ENCODE data around the gene RNF34. TPM values are rescaled to one million over a fixed set of nuclear protein-coding genes. Genes with fewer than 3 reads are reported as not detected.

The RNF34 gene
- total RNA-seq, 1 experiment from 2014 or later, result 79.5 TPM

GRCh38 chr12:121461048-121461447 is 61.1 kb downstream of the RNF34 start:
- no peaks in the 10 kb centered on the region for H3K9me3 Mint-ChIP-seq (ENCODE audit: low read depth, unreplicated experiment)
- no peak overlapping the region for H3K4me3 Mint-ChIP-seq (ENCODE audit: low read depth, unreplicated experiment)
- TF ChIP-seq CTCF (IDR thresholded peaks at IDR 0.05; ENCODE audit: unreplicated experiment), result no peak
- H3K4me1 Mint-ChIP-seq (ENCODE audit: low read depth, unreplicated experiment), result peaks cover 8% of the 10 kb centered on the region
- peaks cover 7% of the 10 kb centered on the region for H3K36me3 Mint-ChIP-seq (ENCODE audit: insufficient read depth, unreplicated experiment)
- CTCF ChIA-PET, result no interaction called here
- no TSS peak for BruUV-seq (replicated peaks)
- no peaks in the 10 kb centered on the region for H3K27me3 Mint-ChIP-seq (ENCODE audit: unreplicated experiment)
- intact Hi-C loops (cut with micrococcal nuclease; ENCODE audit: unreplicated experiment), result no loop called here
- no peak for DNase-seq
- no peak overlapping the region for H3K27ac Mint-ChIP-seq (ENCODE audit: unreplicated experiment)

DNA sequence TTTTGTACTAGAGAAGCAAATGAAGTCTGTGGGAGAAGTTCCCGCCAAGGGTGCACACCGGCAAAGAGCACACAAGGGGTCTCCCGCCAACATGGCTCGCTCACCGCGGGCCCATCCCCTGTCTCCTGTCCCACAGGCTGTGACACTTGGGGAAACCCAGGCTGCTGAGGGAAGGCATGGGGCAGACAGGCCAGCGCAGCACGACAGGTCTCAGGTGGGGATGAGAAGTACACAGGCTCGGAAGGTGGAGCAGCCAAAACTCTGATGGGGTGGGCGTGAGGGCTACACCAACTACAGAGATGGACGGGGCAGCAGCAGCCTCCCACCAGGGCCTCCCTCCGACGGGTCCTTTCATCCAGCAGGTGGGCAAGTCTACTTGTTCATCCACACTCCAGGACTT is 64.4 kb downstream of the RNF34 start:
- Mint-ChIP-seq H3K27ac (ENCODE audit: unreplicated experiment) (no peak overlapping the region), H3K9me3 (ENCODE audit: low read depth, unreplicated experiment) (no peaks in the 10 kb centered on the region), H3K4me1 (ENCODE audit: low read depth, unreplicated experiment) (peaks cover 11% of the 10 kb centered on the region), H3K36me3 (ENCODE audit: insufficient read depth, unreplicated experiment) (peaks cover 11% of the 10 kb centered on the region), H3K4me3 (ENCODE audit: low read depth, unreplicated experiment) (no peak overlapping the region), H3K27me3 (ENCODE audit: unreplicated experiment) (no peaks in the 10 kb centered on the region)
- DNase-seq, result no peak
- CTCF ChIA-PET, result no interaction called here
- no peak for TF ChIP-seq CTCF (IDR thresholded peaks at IDR 0.05; ENCODE audit: unreplicated experiment)
- intact Hi-C loops (cut with micrococcal nuclease; ENCODE audit: unreplicated experiment), result no loop called here
- no TSS peak for BruUV-seq (replicated peaks)

DNA sequence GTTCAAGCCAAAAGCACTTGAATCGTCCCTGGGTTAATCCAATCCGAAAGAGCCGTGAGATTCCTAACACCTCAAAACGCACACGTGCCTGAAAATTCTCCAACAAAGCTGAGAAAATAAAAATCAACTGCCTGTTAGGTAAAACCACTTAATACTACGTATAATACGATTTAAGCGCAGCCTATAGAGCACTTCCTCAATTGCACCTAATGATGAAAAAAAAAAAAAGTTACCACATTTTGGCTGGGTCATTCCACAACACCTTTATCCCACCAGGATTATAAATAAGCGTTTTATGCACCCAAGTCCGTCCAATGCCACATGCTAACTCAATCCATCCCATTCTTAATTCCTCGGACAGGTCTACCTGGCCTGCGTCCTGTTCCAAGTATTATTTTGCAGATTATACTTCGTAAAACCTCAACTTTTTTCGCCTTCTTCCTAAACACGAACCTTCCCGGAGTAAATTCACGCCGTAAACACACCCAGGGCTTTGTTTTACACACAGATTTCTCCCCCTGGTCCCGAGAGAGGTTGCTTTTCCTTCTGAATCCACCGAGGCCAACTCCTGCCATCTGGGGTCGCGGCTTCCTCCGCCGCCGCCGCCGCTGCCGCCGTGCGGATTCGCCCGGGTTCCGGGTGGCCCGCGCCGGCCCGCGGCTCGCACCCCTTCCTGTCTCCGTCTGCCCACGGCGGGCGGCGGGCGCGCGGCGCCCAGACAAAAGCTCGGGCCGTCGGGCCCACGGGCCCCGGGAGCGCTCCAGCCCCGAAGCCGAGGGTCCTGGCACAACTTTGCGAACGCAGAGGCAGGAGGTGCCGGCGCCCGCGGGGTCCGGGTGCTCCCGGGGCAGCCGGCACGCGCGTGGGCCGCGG is 66.2 kb downstream of the RNF34 start:
- Mint-ChIP-seq H3K4me1 (ENCODE audit: low read depth, unreplicated experiment) (peaks cover 11% of the 10 kb centered on the region), H3K9me3 (ENCODE audit: low read depth, unreplicated experiment) (no peaks in the 10 kb centered on the region), H3K27ac (ENCODE audit: unreplicated experiment) (peak overlapping the region; percentile 57), H3K27me3 (ENCODE audit: unreplicated experiment) (no peaks in the 10 kb centered on the region), H3K4me3 (ENCODE audit: low read depth, unreplicated experiment) (peak overlapping the region; percentile 85), H3K36me3 (ENCODE audit: insufficient read depth, unreplicated experiment) (peaks cover 11% of the 10 kb centered on the region)
- intact Hi-C loops (cut with micrococcal nuclease; ENCODE audit: unreplicated experiment), result no loop called here
- no peak for TF ChIP-seq CTCF (IDR thresholded peaks at IDR 0.05; ENCODE audit: unreplicated experiment)
- CTCF ChIA-PET, result no interaction called here
- TSS peak; percentile 73 for BruUV-seq (replicated peaks)
- peak; percentile 35 for DNase-seq

- Mint-ChIP-seq H3K27me3 (ENCODE audit: unreplicated experiment) (no peaks in the 10 kb centered on the region), H3K27ac (ENCODE audit: unreplicated experiment) (no peak overlapping the region), H3K9me3 (ENCODE audit: low read depth, unreplicated experiment) (no peaks in the 10 kb centered on the region), H3K4me1 (ENCODE audit: low read depth, unreplicated experiment) (peaks cover 11% of the 10 kb centered on the region), H3K36me3 (ENCODE audit: insufficient read depth, unreplicated experiment) (peaks cover 11% of the 10 kb centered on the region), H3K4me3 (ENCODE audit: low read depth, unreplicated experiment) (peak overlapping the region; percentile 85)
- DNase-seq, result peak; percentile 96
- intact Hi-C loops (cut with micrococcal nuclease; ENCODE audit: unreplicated experiment), result no loop called here
- TF ChIP-seq CTCF (IDR thresholded peaks at IDR 0.05; ENCODE audit: unreplicated experiment), result no peak
- CTCF ChIA-PET, result no interaction called here
- BruUV-seq (replicated peaks), result no TSS peak
Measured at GRCh38 chr12:121466794-121467637, 67.1 kb downstream of the RNF34 start.

All from Calu3 (cell line).